Left renal cortex interstitium (tissue), 4 donors: ENCODE measurements around the gene RNASET2. TPM values are rescaled to one million over a fixed set of nuclear protein-coding genes. Genes with fewer than 3 reads are reported as not detected.
"Not testable (repeated sequence)": the region's sequence is repeated elsewhere in the genome, so short reads cannot be mapped to it uniquely, and the experiment has no call there.

Experiments used
- DNase-seq, 4 donors: peaks; one replicate each; pipeline ENCODE4 v3.0.0-alpha.2; 2013; ENCODE audit warnings: low read depth in 4 of 4, low spot score in 2 of 4, missing footprints in 1 of 4
- polyA plus RNA-seq, 4 donors: library from polyadenylated mRNA; unstranded; fragments of 120-200 nt; gene quantifications; one replicate each; pipeline ENCODE4 v1.2.1, GENCODE V29; 2013; ENCODE audit not compliant: insufficient read length in 4 of 4

RNASET2 gene
- polyA plus RNA-seq, 4 donors, result 48.5 to 64.9 (median 60.4) TPM

DNA sequence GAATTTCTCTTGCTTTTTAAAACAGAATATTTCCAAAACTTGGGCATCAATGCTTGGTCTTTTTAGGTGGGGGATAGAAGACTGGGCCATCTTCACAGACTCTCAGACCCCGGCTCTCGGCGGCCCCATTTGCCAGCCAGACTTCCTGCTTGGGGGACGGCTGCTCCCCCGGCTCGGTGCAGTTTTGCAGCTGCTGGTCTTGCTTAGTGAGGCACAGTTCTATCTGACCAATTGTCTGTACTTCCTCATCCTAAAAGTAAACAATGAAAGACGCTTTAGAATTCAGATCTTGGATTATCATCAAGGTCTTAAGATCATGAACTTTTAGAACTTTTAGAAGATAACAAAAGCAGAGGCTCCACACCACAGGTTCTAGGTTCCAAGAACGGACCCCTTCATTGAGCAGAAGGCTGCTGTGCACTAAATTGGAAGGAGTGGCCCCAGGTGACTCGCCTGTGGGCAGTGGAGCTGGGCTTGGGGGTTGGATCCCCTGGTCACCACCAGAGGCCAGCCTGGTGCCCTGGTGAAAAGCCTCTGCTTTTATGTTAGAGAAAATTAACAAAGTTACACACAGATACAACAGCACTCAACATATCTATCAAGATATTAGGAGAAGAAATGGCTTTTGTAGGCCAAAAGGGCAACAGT, 26.7 kb downstream of the RNASET2 start:
- DNase-seq, result no peak

- DNase-seq, result no peak
Measured at GRCh38 chr6:166928644-166929541, 27.5 kb downstream of the RNASET2 start.

GRCh38 chr6:166927935-166928643, 28.3 kb downstream of the RNASET2 start:
- no peak for DNase-seq

GRCh38 chr6:166927240-166927934, 29.0 kb downstream of the RNASET2 start:
- DNase-seq, result no peak

DNA sequence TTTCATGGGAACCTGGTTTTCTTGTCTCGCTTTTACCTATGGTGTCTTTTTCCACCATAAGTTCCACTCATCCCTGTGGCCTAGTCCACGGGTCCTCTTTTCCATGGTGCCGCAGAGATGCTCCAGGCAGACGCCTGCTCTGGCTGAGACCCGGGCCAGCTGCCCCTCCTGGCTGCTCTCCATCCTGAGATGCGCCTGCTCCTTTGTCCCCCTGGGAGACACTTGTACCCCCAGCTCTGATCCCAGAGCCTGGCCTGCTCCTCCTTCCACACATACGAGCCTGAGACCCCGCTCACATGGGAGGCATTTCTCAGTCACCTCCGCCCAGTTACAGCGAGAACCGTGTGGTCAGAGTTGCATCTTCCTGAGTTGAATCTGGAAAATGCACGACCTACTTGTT, 29.6 kb downstream of the RNASET2 start:
- no peak for DNase-seq

- DNase-seq, result no peak
Measured at GRCh38 chr6:166925141-166925996, 31.0 kb downstream of the RNASET2 start.

DNA sequence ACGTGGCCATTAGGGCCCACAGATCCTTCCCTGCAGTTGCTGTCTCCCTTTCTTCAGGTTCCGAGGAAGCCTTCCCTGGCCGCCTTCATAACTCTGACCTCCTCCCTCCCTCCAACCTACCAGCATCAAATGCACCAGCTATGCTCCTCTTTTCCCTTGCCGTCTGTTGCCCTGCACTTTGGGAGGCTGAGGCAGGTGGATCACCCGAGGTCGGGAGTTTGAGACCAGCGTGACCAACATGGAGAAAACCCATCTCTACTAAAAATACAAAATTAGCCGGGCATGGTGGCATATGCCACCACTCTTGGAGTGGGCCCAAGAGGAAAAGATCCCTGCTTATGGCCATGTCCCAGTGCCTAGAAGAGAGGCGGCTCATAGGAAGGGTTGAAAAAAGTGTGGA, 31.8 kb downstream of the RNASET2 start:
- DNase-seq, result no peak

- DNase-seq, result no peak
Measured at GRCh38 chr6:166922937-166923336, 33.4 kb downstream of the RNASET2 start.

GRCh38 chr6:166921570-166921969, 34.8 kb downstream of the RNASET2 start:
- no peak for DNase-seq

- DNase-seq, result no peak
Measured at GRCh38 chr6:166916824-166917223, 39.5 kb downstream of the RNASET2 start.

DNA sequence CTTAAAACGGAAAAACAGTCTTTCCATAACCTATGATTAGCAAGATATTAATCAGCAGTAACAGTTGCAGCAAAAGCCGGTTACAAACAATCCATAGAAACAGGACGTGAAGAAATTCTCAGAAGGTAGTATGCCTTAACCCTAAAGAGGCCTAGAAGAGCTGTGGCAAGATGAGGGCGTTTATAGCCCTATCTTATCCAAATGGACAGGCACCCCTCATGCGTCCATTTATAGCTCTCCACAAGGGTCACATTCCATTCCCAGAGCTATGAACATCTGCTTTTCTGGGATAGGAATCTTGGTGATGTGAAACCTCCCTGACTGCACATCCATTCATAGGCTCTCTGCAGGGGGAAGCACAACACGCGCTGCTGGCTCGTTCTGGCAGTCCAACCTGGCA, 40.9 kb downstream of the RNASET2 start:
- not testable (repeated sequence) for DNase-seq

- not testable (repeated sequence) for DNase-seq
Measured at GRCh38 chr6:166914952-166915351, 41.4 kb downstream of the RNASET2 start.

DNA sequence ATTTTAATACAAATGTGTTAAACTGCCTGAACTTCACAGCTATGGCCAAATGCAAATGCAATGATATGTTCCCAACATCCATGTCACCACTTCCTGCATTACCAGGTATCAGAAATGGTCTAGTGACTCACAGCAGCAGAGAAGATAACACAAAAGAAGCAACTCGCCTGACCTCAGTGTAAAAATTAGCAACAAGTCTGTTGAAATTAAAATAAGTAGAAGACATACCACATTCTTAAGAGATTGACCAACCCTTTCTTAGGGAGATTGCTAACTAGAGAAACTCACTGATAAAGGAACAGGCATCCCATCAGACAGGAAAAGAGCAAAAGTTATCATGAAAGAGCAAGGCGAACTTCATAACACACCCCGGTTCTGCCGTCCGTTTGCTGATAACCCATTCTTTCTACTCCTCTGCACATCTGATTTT, 45.1 kb downstream of the RNASET2 start:
- DNase-seq, result no peak

DNA sequence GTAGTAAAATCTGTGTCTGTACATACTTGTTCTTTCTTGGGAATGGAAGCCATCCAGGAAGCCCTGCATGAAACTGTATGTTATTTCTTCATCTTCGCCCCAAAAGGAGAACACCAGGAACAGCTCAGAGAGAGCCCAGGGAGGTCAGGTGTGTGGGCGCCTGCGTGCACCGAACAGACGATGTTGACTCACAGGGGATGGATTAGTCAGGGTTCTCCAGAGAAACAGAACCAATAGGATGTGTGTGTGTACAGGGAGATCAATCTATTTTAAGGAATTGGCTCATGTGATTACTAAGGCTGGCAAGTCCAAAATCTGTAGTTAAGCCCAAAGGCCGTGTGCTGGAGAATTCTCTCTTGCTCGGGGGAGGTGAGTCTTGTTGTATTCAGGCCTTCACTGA, 45.7 kb downstream of the RNASET2 start:
- no peak for DNase-seq

DNA sequence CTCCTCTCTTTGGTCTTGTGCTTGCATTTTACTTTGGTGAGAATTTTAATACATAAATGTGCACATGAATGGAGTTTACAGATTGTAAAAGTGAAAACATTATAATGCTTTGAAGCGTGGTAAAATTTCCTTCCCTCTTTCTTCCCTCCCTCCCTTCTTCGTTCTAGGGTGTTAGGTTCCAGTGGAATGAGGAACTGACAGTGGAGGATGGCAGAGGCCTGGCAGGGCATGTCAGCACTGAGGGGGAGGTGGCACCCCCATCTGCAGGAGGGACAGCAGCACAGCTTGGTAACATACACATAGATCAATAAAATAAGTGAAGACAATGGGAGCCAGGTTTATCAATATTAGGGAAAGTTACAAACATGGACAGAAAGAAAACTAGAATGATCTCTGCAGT, 47.5 kb downstream of the RNASET2 start:
- DNase-seq, result no peak

- no peak for DNase-seq
Measured at GRCh38 chr6:166907871-166908806, 48.2 kb downstream of the RNASET2 start.

DNA sequence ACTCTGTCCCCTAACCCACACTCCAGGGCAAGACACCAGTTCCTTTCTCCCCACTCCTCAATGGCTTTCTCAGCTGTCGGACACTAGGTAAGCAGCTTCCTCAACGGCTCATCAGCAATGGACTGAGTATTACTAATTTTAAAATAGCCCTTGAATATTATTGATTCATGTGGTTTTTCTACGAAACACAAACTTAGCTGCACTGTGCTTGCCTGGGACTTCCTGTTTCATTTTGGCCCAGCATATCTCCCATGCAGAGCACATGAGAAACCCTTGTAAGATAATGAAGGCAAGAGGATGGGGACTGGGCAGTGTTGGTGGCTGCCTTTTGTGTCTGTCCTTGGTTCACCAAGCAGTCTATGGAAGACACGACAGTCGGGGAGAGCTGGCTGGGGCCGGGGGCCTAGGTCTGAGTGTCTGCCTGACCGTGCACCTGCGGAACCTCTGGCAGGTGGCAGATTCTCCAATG, 48.9 kb downstream of the RNASET2 start:
- DNase-seq, result no peak

DNA sequence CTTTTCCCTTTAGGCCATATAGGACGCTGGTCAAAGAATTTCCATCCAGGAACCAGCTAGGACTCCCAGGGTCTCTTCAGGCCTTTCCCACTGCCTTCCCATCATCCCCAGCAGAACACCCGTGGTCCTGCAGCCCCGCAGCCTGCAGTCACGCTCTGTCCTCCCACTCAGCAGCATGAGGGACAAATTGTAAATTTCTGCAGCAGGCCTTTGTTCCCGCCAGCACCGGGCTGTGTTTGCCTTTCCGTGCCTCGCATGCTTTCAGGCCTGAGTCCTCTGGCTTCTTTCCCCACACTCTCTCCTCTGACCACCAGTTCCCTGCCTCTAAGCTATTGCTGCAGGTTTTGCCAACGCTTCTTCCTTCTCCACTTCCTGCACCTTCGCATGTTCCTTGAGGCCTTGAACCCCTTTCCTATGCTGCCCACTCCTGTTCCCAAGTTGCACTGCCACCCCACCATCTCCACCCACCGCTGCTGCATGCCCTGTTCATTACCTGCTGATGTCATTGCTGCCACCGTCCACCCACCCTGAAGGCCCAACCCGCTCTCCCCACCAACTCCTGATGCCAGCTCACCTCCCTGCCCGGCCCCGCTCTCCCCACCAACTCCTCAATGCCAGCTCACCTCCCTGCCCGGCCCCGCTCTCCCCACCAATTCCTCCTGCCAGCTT, 49.8 kb downstream of the RNASET2 start:
- no peak for DNase-seq
